ENCODE data around the gene CHRND.

The CHRND gene

GRCh38 chr2:232504438-232504837 lies 21.5 kb upstream of the CHRND start:
- DNase-seq = no peak

GRCh38 chr2:232505856-232506255 lies 20.1 kb upstream of the CHRND start:
- no peak for DNase-seq

GRCh38 chr2:232506709-232507108 lies 19.3 kb upstream of the CHRND start:
- no peak for DNase-seq

GRCh38 chr2:232508251-232508650 lies 17.7 kb upstream of the CHRND start:
- no peak for DNase-seq

GRCh38 chr2:232511336-232511890 lies 14.5 kb upstream of the CHRND start:
- DNase-seq = no peak

GRCh38 chr2:232512602-232513001 lies 13.4 kb upstream of the CHRND start:
- no peak for DNase-seq

GRCh38 chr2:232513353-232513752 lies 12.6 kb upstream of the CHRND start:
- no peak for DNase-seq

- no peak for DNase-seq
Measured at GRCh38 chr2:232515639-232516038, 10.3 kb upstream of the CHRND start.

- DNase-seq = no peak
Measured at GRCh38 chr2:232516551-232516950, 9.4 kb upstream of the CHRND start.

GRCh38 chr2:232518844-232519243 lies 7.1 kb upstream of the CHRND start:
- no peak for DNase-seq

GRCh38 chr2:232519581-232520438 lies 6.2 kb upstream of the CHRND start, which contains the start of gene PRSS56:
PRSS56 (plus strand) TSS chr2:232520388; CDS start chr2:232520599, 211 bp downstream.
- no peak for DNase-seq

GRCh38 chr2:232520489-232520888 lies 5.5 kb upstream of the CHRND start:
- DNase-seq = no peak

- DNase-seq = no peak
Measured at GRCh38 chr2:232521098-232521497, 4.9 kb upstream of the CHRND start.

GRCh38 chr2:232521959-232522622 lies 3.9 kb upstream of the CHRND start:
- peak; percentile 48 to 83 (median 67) for DNase-seq

- DNase-seq = no peak
Measured at GRCh38 chr2:232522623-232523401, 3.1 kb upstream of the CHRND start.

GRCh38 chr2:232523402-232523681 lies 2.6 kb upstream of the CHRND start:
- no peak for DNase-seq

- peak; percentile 13 to 61 (median 38) for DNase-seq
Measured at GRCh38 chr2:232523682-232524597, 2.0 kb upstream of the CHRND start.

- no peak for DNase-seq
Measured at GRCh38 chr2:232524771-232525170, 1.2 kb upstream of the CHRND start.

GRCh38 chr2:232525199-232525598 lies 761 bp upstream of the CHRND start:
- no peak for DNase-seq

GRCh38 chr2:232526372-232526941 lies 497 bp downstream of the CHRND start:
- DNase-seq = no peak

- no peak for DNase-seq
Measured at GRCh38 chr2:232527905-232528470, 2.0 kb downstream of the CHRND start.

All from suppressor macrophage (primary cell).